Ammon's horn (tissue), 1 donor: ENCODE results near the gene MYO10.
"Not testable (repeated sequence)": the region's sequence is repeated elsewhere in the genome, so short reads cannot be mapped to it uniquely, and the experiment has no call there.

Experiments used
- DNase-seq: peaks from one replicate; pipeline ENCODE4 v3.0.0-alpha.2; 2016; ENCODE audit warnings: low spot score

The MYO10 gene

DNA sequence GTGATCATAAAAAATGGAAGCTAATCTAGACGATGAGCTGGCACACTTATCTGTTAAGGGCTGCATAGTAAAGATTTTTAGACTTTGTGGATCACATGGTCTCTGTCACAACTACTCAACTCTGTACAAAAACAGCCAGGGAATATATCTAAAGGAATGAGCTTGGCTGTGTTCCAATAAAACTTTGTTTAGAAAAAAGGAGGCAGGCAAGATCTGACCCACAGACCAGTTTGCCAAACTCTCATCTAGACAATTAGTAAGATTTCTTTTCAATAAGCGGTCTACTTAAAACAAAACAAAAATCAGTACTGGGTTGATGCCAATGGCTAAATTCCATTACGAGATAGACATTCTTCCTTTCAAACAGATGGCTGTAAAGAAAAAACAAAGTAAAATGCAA, 266.3 kb downstream of the MYO10 start:
- no peak for DNase-seq

DNA sequence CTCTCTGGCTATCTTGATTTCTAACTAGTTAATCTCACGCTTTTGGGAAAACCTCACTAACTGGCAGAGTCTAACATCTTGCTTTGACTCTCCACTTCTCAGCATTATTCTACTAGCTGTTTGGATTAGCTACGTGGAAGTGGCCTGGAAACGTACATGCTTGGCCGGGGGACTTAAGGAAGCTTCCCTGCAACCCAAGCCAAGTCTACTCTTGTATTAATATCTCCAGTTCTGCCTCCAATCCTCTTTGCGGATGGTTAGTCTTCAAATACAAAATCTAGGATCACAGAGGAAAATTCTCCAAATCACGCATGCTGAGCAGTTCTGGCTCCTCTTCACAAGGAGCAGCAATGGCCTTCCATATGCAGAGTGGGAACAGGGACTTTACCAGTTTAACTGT, 267.5 kb downstream of the MYO10 start:
- DNase-seq, result no peak

DNA sequence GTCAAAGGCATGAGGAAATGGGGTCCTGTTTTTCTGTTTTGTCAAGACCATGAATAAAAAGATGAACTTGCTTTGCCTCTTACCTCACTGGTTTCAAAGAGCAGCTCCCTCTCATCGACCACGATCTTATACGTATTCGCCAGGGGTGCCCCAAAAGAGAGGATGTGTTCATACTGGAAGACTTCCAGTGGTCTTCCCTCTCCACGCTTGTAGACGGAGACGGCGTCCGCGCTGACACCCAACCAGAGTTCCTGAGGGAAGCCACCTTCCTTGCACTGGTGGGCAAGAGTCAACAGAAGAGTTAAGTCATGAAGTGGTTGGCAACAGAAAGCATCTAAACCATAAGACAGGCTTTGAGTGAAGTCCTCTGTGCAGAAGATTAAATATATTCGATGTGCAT, 267.9 kb downstream of the MYO10 start:
- DNase-seq, result no peak

- peak; percentile 62 for DNase-seq
These were observed 269.1 kb downstream of the MYO10 start for GRCh38 chr5:16666883-16667398.

DNA sequence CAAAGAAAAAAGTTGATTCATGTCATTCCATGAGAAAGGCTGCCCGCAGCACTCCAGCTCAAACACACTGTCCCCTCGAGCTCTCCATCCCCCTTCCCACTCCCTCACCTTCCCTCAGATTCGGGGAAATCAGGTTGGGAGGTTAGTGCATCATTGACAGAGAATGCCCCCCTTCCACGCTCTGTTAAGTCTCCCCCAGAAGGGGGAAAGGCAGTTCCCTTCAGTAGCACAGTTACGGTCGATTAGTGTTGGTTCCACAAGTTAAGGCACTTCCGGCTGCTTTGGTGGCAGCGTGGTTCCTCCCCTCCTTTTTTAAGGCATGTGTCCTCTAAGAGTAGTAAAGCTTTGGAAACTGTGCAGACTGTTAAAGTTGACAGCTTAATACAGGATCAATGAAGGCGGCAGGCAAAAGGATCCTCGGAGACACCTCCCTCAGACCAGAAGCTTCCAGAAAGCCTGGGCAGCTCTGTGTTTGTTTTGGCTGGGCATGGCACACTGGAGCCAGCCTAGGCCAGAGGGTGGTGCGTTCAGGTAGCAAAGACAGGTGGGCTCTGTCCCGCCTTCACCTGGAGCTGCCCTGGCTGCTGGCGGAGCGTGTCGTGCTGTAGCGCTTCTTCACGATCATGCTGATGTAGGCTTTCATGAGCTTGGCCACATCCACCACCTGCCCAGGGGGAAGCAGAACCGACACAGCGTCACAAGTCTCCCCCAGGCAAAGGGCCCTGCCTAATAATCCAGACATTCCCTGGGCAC, 269.8 kb downstream of the MYO10 start:
- no peak for DNase-seq

GRCh38 chr5:16665601-16666000, 270.5 kb downstream of the MYO10 start:
- no peak for DNase-seq

DNA sequence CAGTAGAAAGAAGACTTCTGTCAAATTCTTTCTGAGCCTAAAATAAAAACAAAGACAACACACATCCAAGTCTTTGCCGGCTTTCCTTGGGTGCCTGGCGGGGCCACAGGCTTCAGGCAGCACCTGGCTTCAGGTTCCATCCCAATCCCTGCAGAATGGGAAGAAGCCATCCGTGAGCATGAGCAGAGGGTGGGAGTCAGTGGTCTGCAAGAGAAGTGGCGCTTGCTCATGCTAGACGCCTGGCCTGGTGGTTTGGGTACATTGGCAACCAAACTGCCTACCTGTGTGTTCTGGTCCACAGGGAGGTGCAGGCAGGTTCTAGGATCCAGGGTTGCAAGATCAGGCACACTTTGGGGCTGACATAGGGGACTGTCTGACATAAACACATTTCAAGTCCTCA, 271.7 kb downstream of the MYO10 start:
- no peak for DNase-seq

GRCh38 chr5:16663840-16664239, 272.2 kb downstream of the MYO10 start:
- DNase-seq, result no peak

- no peak for DNase-seq
These were observed 274.4 kb downstream of the MYO10 start for GRCh38 chr5:16661713-16662112.

GRCh38 chr5:16660982-16661381, 275.1 kb downstream of the MYO10 start:
- no peak for DNase-seq

- no peak for DNase-seq
These were observed 276.6 kb downstream of the MYO10 start for GRCh38 chr5:16659536-16659935.

GRCh38 chr5:16656561-16657191, 279.4 kb downstream of the MYO10 start:
- DNase-seq, result no peak

- DNase-seq, result no peak
These were observed 281.3 kb downstream of the MYO10 start for GRCh38 chr5:16654647-16655334.

DNA sequence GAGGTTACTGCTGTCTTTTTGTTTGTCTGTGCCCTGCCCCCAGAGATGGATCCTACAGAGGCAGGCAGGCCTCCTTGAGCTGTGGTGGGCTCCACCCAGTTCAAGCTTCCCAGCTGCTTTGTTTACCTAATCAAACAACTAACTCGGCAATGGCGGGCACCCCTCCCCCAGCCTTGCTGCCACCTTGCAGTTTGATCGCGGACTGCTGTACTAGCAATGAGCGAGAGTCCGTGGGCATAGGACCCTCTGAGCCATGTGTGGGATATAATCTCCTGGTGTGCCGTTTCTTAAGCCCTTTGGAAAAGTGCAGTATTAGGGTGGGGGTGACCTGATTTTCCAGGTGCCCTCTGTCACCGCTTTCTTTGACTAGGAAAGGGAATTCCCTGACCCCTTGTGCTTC, 287.3 kb downstream of the MYO10 start:
- not testable (repeated sequence) for DNase-seq

DNA sequence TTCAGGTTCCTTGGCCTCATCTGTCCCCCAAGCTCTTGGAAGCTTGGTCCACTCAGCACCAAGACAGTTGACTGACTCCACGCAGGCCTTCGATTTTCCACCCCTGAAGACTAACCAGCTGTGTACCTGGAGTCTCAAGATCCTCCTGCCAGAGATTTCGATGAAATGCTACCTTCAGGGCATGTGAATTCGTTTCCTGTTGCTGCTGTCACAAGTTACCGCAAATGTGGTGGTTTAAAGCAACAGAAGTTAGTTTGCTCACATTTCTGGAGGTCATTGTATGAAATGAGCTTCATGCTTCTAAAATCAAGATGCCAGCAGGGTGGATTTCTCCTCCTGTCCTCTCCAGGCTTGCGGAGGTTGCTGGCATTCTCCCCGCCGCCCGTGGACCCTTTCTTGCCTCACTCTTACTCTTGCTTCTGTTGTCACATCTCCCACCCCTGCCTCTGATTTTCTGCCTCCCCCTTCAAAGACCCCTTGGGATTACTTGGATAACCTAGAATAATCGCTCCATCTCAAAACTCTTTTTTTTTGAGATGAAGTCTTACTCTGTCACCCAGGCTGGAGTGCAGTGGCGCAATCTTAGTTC, 291.7 kb downstream of the MYO10 start:
- DNase-seq, result no peak

DNA sequence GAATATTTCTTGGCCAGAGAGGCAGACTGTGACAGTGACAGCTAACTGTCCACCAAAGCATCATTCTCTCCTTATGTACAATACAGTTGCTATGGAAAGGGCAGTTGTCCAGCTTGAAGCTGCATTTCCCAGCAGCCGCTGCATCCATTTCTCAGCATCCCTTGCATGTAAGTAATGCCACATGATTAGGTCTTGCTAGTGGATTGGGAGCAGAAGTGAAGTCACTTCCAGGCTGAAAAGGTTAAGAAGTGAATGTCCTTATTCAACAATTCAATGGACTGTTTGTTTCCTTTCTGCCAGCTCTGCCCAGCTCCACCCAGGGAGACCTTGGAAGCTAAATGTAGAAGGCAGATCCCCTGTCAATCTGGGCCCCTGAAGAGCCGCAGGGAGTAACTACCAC, 293.2 kb downstream of the MYO10 start:
- no peak for DNase-seq

DNA sequence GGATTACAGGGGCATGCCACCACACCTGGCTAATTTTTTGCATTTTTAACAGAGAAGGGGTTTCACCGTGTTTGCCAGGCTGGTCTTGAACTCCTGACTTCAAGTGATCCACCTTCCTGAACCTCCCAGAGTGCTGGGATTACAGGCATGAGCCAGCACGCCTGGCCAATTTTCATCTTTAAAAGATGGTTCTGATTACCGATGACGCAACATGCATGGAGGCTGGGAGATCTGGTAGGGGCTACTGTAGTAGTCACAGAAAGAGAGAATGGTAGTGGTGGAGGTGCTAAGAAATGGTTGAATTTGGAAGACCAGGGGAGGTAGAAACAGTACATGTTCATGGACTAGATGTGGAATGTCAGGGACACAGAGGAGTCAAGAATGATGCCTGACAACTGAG, 296.9 kb downstream of the MYO10 start:
- DNase-seq, result no peak

GRCh38 chr5:16628376-16628775, 307.7 kb downstream of the MYO10 start:
- no peak for DNase-seq

GRCh38 chr5:16626696-16627264, 309.3 kb downstream of the MYO10 start:
- no peak for DNase-seq

DNA sequence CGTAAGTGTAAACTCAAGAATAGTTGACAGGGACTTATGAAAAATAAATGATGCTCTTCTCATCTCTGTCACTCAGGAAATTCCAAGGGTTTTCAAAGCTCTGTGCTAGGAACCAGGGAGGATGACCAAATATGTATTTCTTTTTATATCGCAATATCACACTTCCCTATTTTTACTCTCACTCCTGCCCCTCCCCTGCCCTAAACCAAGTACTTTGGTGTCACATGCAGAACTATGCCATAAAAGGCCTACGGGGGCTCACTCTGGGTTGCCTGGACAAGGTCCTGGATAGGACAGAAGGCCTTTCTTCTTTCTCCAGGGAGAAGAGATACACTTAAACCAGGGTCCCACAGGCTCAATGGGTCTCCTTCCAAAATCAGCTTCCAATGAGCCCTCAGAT, 311.0 kb downstream of the MYO10 start:
- no peak for DNase-seq

- DNase-seq, result no peak
These were observed 317.0 kb downstream of the MYO10 start for GRCh38 chr5:16619136-16619535.

GRCh38 chr5:16618138-16618897, 317.8 kb downstream of the MYO10 start:
- DNase-seq, result no peak
